ENCODE data around the gene GLRX5. TPM values are rescaled to one million over a fixed set of nuclear protein-coding genes. Genes with fewer than 3 reads are reported as not detected.

The GLRX5 gene
- total RNA-seq, 1 experiment from 2014 or later, result 60.1 TPM

GRCh38 chr14:95523051-95523814, 11.6 kb upstream of the GLRX5 start:
- no peak for DNase-seq (ENCODE audit: low read depth, low spot score)
- Histone ChIP-seq H3K79me2 (ENCODE audit: insufficient read depth, low read length) (no peaks in the 10 kb centered on the region), H3K4me2 (ENCODE audit: low read length) (no peak overlapping the region), H3K9ac (ENCODE audit: low read length) (no peak overlapping the region), H3K36me3 (ENCODE audit: control insufficient read depth in 1 of 2, insufficient read depth in 2 of 2, low read length in 2 of 2) (no peaks in the 10 kb centered on the region), H3K4me1 (ENCODE audit: control insufficient read depth in 1 of 2, insufficient read depth in 2 of 2, low read length in 2 of 2) (peaks cover 31 to 62% of the 10 kb centered on the region in 2 experiments), H3K27ac (ENCODE audit: low read depth, low read length) (no peak overlapping the region), H3K9me3 (ENCODE audit: control insufficient read depth in 1 of 2, insufficient read depth in 1 of 2, low read depth in 1 of 2, low read length in 2 of 2) (no peaks in the 10 kb centered on the region), H3K9me2 (ENCODE audit: insufficient read depth) (no peaks in the 10 kb centered on the region), H2AFZ (ENCODE audit: low read depth, low read length, poor library complexity, severe bottlenecking) (no peak overlapping the region), H3K4me3 (replicated peaks in 1 of 2; ENCODE audit: low read depth in 1 of 2, low read length in 2 of 2) (no peak overlapping the region), H3K27me3 (ENCODE audit: insufficient read depth, low read length) (no peaks in the 10 kb centered on the region), H4K20me1 (ENCODE audit: insufficient read depth) (no peaks in the 10 kb centered on the region)
- ChIA-PET POLR2A (interaction anchor here (0.6 kb wide), 1 partner anchor 13 kb away, joined by 4 read pairs; no protein-coding TSS in a partner anchor), RAD21 (ENCODE audit: low non-redundant PET in 1 of 2, low total read pairs in 2 of 2, uncharacterized antibody in 2 of 2, unreplicated experiment in 2 of 2) (no interaction called here), CTCF (interaction anchor here (1.0 to 1.3 kb wide), 2 partner anchors 71 to 81 kb away, joined by 3 to 6 read pairs; no protein-coding TSS in a partner anchor)
- intact Hi-C loops (cut with micrococcal nuclease), result no loop called here
- TF ChIP-seq POLR2AphosphoS5 (IDR thresholded peaks at IDR 0.05; ENCODE audit: low read depth, low read length) (0 out of 2 replicates have a peak, but pooled peaks have one; percentile 13), ZNF274 (IDR thresholded peaks at IDR 0.05; ENCODE audit: low read depth, low read length) (no peak)
- BruUV-seq (replicated peaks), result no TSS peak
- no peak for ATAC-seq

DNA sequence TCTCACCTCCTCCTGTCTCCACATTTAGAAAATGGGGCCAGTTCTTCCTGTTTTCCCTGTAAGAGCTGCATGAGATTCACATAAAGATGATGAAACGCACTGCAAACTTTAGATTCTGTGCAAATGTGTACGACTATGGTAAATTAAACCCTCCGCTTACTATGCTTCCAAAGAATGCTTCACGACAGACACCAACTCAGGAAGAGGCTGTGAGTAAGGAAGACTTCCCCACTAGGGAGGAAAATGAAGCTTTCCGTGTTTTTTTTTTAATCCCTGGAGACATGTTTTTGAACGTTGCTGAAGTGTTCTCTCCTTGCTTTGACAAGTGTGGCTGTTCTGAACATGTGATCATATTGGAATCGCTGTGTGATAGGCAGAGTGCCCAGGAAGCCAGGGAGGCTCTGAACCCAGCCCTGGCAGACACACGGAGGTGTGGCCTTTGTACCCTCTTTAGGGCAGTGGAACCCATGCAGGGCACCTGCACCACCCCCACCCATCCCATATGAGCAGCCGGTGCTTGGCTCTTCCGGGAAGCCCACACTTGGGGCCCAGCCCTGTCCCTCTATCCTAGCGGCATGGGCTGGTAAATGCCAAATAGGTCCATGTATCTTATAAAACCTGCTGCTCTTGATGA, 10.9 kb upstream of the GLRX5 start:
- Histone ChIP-seq H3K9ac (ENCODE audit: low read length) (no peak overlapping the region), H3K4me2 (ENCODE audit: low read length) (peak overlapping the region; percentile 41), H3K9me3 (ENCODE audit: control insufficient read depth in 1 of 2, insufficient read depth in 1 of 2, low read depth in 1 of 2, low read length in 2 of 2) (no peaks in the 10 kb centered on the region), H3K27me3 (ENCODE audit: insufficient read depth, low read length) (no peaks in the 10 kb centered on the region), H3K9me2 (ENCODE audit: insufficient read depth) (no peaks in the 10 kb centered on the region), H3K36me3 (ENCODE audit: control insufficient read depth in 1 of 2, insufficient read depth in 2 of 2, low read length in 2 of 2) (no peaks in the 10 kb centered on the region), H4K20me1 (ENCODE audit: insufficient read depth) (no peaks in the 10 kb centered on the region), H3K79me2 (ENCODE audit: insufficient read depth, low read length) (peaks cover 2% of the 10 kb centered on the region), H2AFZ (ENCODE audit: low read depth, low read length, poor library complexity, severe bottlenecking) (no peak overlapping the region), H3K4me1 (ENCODE audit: control insufficient read depth in 1 of 2, insufficient read depth in 2 of 2, low read length in 2 of 2) (peaks cover 30 to 62% of the 10 kb centered on the region in 2 experiments), H3K4me3 (replicated peaks in 1 of 2; ENCODE audit: low read depth in 1 of 2, low read length in 2 of 2) (no peak overlapping the region), H3K27ac (ENCODE audit: low read depth, low read length) (no peak overlapping the region)
- no TSS peak for BruUV-seq (replicated peaks)
- RAD21 ChIA-PET (ENCODE audit: low non-redundant PET in 1 of 2, low total read pairs in 2 of 2, uncharacterized antibody in 2 of 2, unreplicated experiment in 2 of 2), result no interaction called here
- ATAC-seq, result peak; percentile 31
- no peak for DNase-seq (ENCODE audit: low read depth, low spot score)
- CTCF ChIA-PET, result interaction anchor here (0.7 to 1.4 kb wide), 6 partner anchors 10 to 82 kb away, joined by 3 to 6 read pairs (median 4); partner anchors contain the start of gene GLRX5
- intact Hi-C loops (cut with micrococcal nuclease), result no loop called here
- POLR2A ChIA-PET, result interaction anchor here (1.0 kb wide), 1 partner anchor 11 kb away, joined by 4 read pairs; the partner anchor contains the start of gene GLRX5
- no peak for TF ChIP-seq POLR2A (IDR thresholded peaks at IDR 0.05; ENCODE audit: borderline replicate concordance, extremely low read depth, insufficient read depth, insufficient read length)
- TF ChIP-seq SRF (IDR thresholded peaks at IDR 0.05; ENCODE audit: low read depth), result no peak
- no peak for TF ChIP-seq EZH2 (IDR thresholded peaks at IDR 0.05)
- TF ChIP-seq JUND (IDR thresholded peaks at IDR 0.05), result no peak
- TF ChIP-seq, protein P1, sequence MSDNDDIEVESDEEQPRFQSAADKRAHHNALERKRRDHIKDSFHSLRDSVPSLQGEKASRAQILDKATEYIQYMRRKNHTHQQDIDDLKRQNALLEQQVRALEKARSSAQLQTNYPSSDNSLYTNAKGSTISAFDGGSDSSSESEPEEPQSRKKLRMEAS (IDR thresholded peaks at IDR 0.05), result no peak; the same call in 1 of the 2 replicates
- TF ChIP-seq ZNF274 (IDR thresholded peaks at IDR 0.05; ENCODE audit: low read depth, low read length), result no peak
- TF ChIP-seq YY1 (IDR thresholded peaks at IDR 0.05; ENCODE audit: extremely low read depth, insufficient replicate concordance, low read depth, low read length), result no peak
- no peak for TF ChIP-seq ELF1 (IDR thresholded peaks at IDR 0.05; ENCODE audit: borderline replicate concordance, low read depth)
- TF ChIP-seq CBX3 (IDR thresholded peaks at IDR 0.05; ENCODE audit: low read depth), result no peak
- TF ChIP-seq POLR2AphosphoS5 (IDR thresholded peaks at IDR 0.05; ENCODE audit: low read depth, low read length), result peak; percentile 31; the same call in 1 of the 2 replicates
- no peak for TF ChIP-seq ZBTB33 (IDR thresholded peaks at IDR 0.05; ENCODE audit: extremely low read depth, insufficient replicate concordance, low read length)
- no peak for TF ChIP-seq EZH2phosphoT487 (IDR thresholded peaks at IDR 0.05; ENCODE audit: borderline replicate concordance)
- peak; percentile 82 for TF ChIP-seq CEBPB (IDR thresholded peaks at IDR 0.05; ENCODE audit: low read depth)
- no peak for TF ChIP-seq RAD21 (IDR thresholded peaks at IDR 0.05; ENCODE audit: low read depth)
